Hair follicle dermal papilla cell (primary cell): ENCODE measurements around the gene NDST3. TPM values are rescaled to one million over a fixed set of nuclear protein-coding genes. Genes with fewer than 3 reads are reported as not detected.

Experiments used
- small RNA-seq: library from RNA; depleted of rRNA; stranded (forward); fragments of <200 nt; gene quantifications from one replicate; pipeline ENCODE3, GENCODE V24; 2012
- total RNA-seq: library from RNA; depleted of rRNA; stranded (reverse); fragments of >200 nt; gene quantifications from 2 replicates; pipeline ENCODE4 v1.2.3, GENCODE V29; 2012

NDST3 gene
- 0.49 and 0.81 TPM in 2 replicates for total RNA-seq

GRCh38 chr4:118034053-118034785 is at the start of gene NDST3:
Gene NDST3, plus strand, starts transcription at chr4:118034486. Its CDS starts 19,425 bp downstream, at chr4:118053911.

Small RNA genes lying within 50 kb of the gene (small RNA-seq; reads per million reads assigned to genes)
- not detected for gene SNORA24
